H1 (cell line): ENCODE measurements around the gene PCGF3. TPM values are rescaled to one million over a fixed set of nuclear protein-coding genes. Genes with fewer than 3 reads are reported as not detected.

Experiments
- BCL11A ChIP-seq, 2 experiments: IDR thresholded peaks; one replicate each; pipeline ENCODE4 v1.6.1; 2011; ENCODE audit warnings: low read depth in 2 of 2, low read length in 2 of 2, mild to moderate bottlenecking in 2 of 2
- CHD7 ChIP-seq: fragments of 300-600 bp; sonication (generic); IDR thresholded peaks from 2 replicates; pipeline ENCODE4 v1.7.1; 2012; ENCODE audit warnings: low read length, moderate library complexity, mild to moderate bottlenecking, inconsistent platforms; ENCODE audit not compliant: insufficient replicate concordance
- RFX5 ChIP-seq: IDR thresholded peaks from 2 replicates; pipeline ENCODE4 v1.6.1; 2011; ENCODE audit warnings: low read depth, low read length, improper control_type of control experiment, borderline replicate concordance
- TBP ChIP-seq: IDR thresholded peaks from 2 replicates; pipeline ENCODE4 v1.6.1; 2011; ENCODE audit warnings: low read depth, low read length, improper control_type of control experiment
- polyA plus RNA-seq, 7 experiments: library from polyadenylated mRNA; depleted of rRNA in 3 of 7; stranded (reverse) in 5 of 7; unstranded in 2 of 7; fragments of >200 nt in 5 of 7; fragments of 200-250 nt in 2 of 7; gene quantifications; 1 replicate in 5 of 7; 2 replicates in 1 of 7; 4 replicates in 1 of 7; pipeline versions ENCODE4 v1.2.1 to v1.2.3, GENCODE V29; 2011 to 2013; ENCODE audit warnings: missing spikeins in 2 of 7, mixed read lengths in 2 of 7
- total RNA-seq: library from RNA; stranded (reverse); fragmentation: NEBNext Ultra II Directional; extraction: Animal tissue kit (Norgen Biotek cat#: 25700); gene quantifications from 2 replicates; pipeline ENCODE4 v1.2.1, GENCODE V29; 2021

Gene PCGF3
- total and polyA plus RNA-seq, 2 of the 8 experiments (the other 6 are each of a cell fraction or from before 2014, with no cell fraction given), result 52.7 to 52.9 TPM

DNA sequence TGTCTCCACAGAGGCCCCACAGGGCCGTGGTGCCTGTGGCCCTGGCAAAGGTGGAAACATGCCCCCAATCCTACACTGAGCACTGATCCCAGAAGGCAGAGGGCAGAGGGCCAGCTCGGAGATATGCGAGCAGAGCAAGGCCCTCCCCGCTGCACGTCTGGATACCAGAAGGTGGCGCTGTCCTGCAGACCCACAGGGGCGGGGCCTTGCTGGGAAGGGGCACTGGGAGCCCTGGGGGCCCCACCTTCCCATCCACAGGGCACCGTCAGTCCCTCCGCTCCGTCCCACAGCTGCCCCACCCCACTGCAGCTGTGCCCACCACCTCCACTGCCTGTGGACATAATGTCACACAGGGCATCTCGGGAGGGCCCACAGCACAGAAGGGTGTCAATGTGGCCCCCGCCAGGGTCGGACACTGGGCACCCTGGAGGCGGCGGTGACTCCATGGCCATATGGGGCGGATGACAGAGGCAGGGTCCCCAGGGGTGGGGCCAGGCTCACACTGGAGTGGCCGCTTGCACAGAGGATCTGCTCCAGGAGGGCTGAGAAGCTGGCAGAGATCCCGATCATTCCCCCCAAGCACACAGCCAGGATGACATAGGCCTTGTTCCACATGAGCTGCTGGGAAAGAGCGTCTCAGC, 21.5 kb upstream of the PCGF3 start (continued):
- TF ChIP-seq RFX5 (no peak), CHD7 (no peak), TBP (no peak), BCL11A (IDR thresholded peaks at IDR 0.05; ENCODE audit: low read depth in 2 of 2, low read length in 2 of 2) (no peak)
